Thyroid gland (tissue), 4 donors: ENCODE data around the gene USP3. TPM values are rescaled to one million over a fixed set of nuclear protein-coding genes. Genes with fewer than 3 reads are reported as not detected.

Experiments used
- DNase-seq, 2 donors: peaks; one replicate each; pipeline ENCODE4 v3.0.0-alpha.2; 2019
- H3K27ac ChIP-seq, 3 donors: fragments of 200-600 bp; sonication (generic); 1 replicate in 2 of 3; 2 replicates in 1 of 3; pipeline ENCODE4 v1.5.1; 2016 to 2019; ENCODE audit warnings: mild to moderate bottlenecking in 1 of 3, moderate library complexity in 1 of 3
- H3K27me3 ChIP-seq: fragments of 200-600 bp; sonication (generic); one replicate; pipeline ENCODE4 v1.5.1; 2019
- H3K36me3 ChIP-seq, 2 donors: fragments of 200-600 bp; sonication (generic); one replicate each; pipeline ENCODE4 v1.5.1; 2016 to 2019
- H3K4me1 ChIP-seq, 2 donors: fragments of 200-600 bp; sonication (generic); one replicate each; pipeline ENCODE4 v1.5.1; 2017 to 2019
- H3K4me3 ChIP-seq, 3 donors: fragments of 200-600 bp; sonication (generic); replicated peaks in 1 of 3; 1 replicate in 2 of 3; 2 replicates in 1 of 3; pipeline ENCODE4 v1.5.1; 2016; ENCODE audit warnings: mild to moderate bottlenecking in 1 of 3
- H3K9me3 ChIP-seq: fragments of 200-600 bp; sonication (generic); one replicate; pipeline ENCODE4 v1.5.1; 2017
- CTCF ChIP-seq, 6 experiments: fragments of 200-600 bp in 3 of 6; fragments of 450-650 bp in 3 of 6; sonication (generic) in 3 of 6; IDR thresholded peaks; one replicate each; pipeline ENCODE4 v1.5.1; 2016 to 2019; ENCODE audit warnings: antibody characterized with exemption in 6 of 6, mild to moderate bottlenecking in 2 of 6, inconsistent platforms in 1 of 6, moderate library complexity in 1 of 6
- POLR2A ChIP-seq, 2 donors: fragments of 450-650 bp; IDR thresholded peaks; one replicate each; pipeline ENCODE4 v1.6.1; 2017; ENCODE audit warnings: antibody characterized with exemption in 2 of 2, mild to moderate bottlenecking in 2 of 2, moderate library complexity in 1 of 2
- WGBS, 2 donors: methylation state at CpG; one replicate each; pipeline ENCODE4 v1.1.5; 2017; 5-methylcytosine and 5-hydroxymethylcytosine counted together
- intact Hi-C: fragments of 100-400 bp; cut with DNase I; formaldehyde crosslinking; loops from one replicate; pipeline ENCODE4 v1.15.1; 2023
- total RNA-seq, 4 donors: library from RNA; depleted of rRNA; stranded (reverse); fragments of >200 nt; gene quantifications; one replicate each; pipeline ENCODE4 v1.2.3, GENCODE V29; 2016

Gene USP3
- total RNA-seq, 4 donors from 2014 or later = 42.9 to 82.2 (median 53.7) TPM

DNA sequence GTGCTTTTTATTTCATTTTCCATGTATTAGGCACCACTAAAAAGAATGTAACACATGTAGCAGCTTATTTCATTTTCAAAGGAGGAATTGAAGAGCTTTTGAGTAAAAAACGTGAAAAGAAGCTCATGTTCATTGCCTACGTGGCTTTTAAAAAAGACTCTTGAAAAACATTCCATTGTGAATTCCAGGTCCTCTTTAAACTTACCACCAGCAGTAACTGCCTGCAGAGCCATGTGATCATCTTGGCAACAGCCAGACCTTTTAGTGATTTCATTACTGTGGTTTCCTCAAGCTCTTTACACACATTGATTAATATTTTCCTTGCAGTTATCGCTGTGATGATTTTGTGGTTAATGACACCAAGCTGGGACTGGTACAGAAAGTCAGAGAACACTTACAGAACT lies 49.0 kb downstream of the USP3 start:
- Histone ChIP-seq H3K36me3 (peaks cover 7 to 9% of the 10 kb centered on the region in 2 donors), H3K4me3 (no peak overlapping the region), H3K4me1 (peaks cover 26 to 30% of the 10 kb centered on the region in 2 donors), H3K9me3 (no peaks in the 10 kb centered on the region), H3K27me3 (no peaks in the 10 kb centered on the region), H3K27ac (peak overlapping the region; percentile 83 to 96 (median 91))
- intact Hi-C loops = loop anchor here (10.0 kb wide), 1 partner anchor 49 kb away; the partner anchor contains the start of gene USP3
- TF ChIP-seq POLR2A (IDR thresholded peaks at IDR 0.05) (peak in 1 of 2 donors; percentile 28), CTCF (IDR thresholded peaks at IDR 0.05) (no peak)
- peak; percentile 67 for DNase-seq
- 6 to 10% methylated on average over 3 of the region's 3 CpGs for WGBS, 2 donors

DNA sequence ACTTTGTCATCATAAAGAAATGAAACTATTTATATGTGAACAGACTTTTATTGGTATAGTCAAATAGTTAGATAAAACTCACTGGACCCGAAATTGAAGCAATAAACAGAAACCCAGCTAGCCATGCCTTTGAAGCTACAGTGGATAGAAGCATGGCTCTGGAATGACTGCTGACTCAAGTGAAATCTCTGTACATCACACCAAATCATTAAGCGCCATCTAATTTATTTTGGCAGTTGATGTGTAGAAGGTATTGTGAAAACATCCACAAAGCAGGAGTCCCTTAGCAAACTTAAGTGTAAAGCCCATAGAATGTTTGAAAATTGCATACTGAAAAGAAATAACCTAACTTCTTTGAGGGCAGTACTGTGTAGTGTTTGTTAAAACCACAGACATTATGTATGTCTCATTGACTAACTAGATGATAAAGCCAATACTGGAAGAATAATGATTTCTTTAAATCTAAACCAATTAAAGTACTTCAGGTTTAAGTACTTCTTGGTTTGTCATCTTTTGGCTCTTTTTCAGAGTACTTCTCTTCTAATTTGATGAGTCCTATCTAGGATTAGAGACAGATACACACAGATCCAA lies 50.0 kb downstream of the USP3 start:
- H3K36me3 ChIP-seq = peaks cover 7 to 9% of the 10 kb centered on the region in 2 donors
- TF ChIP-seq POLR2A (IDR thresholded peaks at IDR 0.05) = no peak
- TF ChIP-seq CTCF (IDR thresholded peaks at IDR 0.05) = no peak
- no peaks in the 10 kb centered on the region for H3K9me3 ChIP-seq
- 94 to 96% methylated on average over 2 of the region's 2 CpGs for WGBS, 2 donors
- no peak overlapping the region for H3K4me3 ChIP-seq
- no peak for DNase-seq
- H3K27ac ChIP-seq = peak overlapping the region in 2 of 3 donors; percentile 83 to 91
- H3K27me3 ChIP-seq = no peaks in the 10 kb centered on the region
- intact Hi-C loops = loop anchor here (10.0 kb wide), 1 partner anchor 50 kb away; the partner anchor contains the start of gene USP3
- H3K4me1 ChIP-seq = peaks cover 26 to 30% of the 10 kb centered on the region in 2 donors

DNA sequence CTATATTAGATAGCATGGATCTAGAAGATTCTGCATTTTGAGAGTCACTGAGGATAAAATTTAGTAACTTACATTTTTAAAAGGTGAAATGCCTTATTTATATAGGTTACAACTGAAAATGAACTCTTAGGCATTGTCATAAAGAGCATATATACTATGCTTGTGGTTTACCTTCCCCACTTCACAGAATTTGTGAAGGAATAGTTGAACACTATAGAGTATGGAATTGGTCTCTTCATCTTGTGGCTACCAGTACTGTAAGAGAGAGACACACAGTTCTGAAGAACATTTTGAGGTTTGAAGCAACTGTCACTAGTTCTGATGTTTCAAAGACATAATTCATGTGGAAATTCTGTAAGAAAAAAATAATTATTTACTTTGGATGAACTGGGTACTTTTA lies 51.1 kb downstream of the USP3 start:
- Histone ChIP-seq H3K9me3 (no peaks in the 10 kb centered on the region), H3K27ac (no peak overlapping the region), H3K27me3 (no peaks in the 10 kb centered on the region), H3K4me1 (peaks cover 26 to 30% of the 10 kb centered on the region in 2 donors), H3K4me3 (no peak overlapping the region), H3K36me3 (peaks cover 9% of the 10 kb centered on the region in 2 donors)
- DNase-seq = no peak
- TF ChIP-seq CTCF (IDR thresholded peaks at IDR 0.05) = no peak
- TF ChIP-seq POLR2A (IDR thresholded peaks at IDR 0.05) = no peak
- intact Hi-C loops = loop anchor here (10.0 kb wide), 1 partner anchor 51 kb away; the partner anchor contains the start of gene USP3

DNA sequence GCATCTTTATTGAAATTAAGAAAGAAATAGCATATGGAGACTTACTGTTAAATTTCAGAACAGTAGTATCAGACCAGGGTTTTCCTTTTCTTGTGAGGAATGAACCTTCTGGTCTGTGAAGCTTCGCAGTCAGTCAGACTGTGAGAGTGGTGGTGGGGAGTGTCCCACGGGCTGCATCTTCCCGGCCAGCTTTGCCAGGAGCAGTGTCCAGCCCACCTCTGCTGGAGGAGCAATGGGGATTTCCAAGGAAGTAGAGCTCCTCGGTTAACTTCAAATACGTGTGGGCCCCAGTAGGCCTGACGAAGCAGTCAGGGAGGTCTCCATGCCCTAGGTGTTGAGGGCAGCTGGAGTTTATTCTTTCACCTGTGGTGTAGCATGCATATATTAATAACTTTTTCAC lies 51.9 kb downstream of the USP3 start:
- intact Hi-C loops = loop anchor here (10.0 kb wide), 1 partner anchor 51 kb away; the partner anchor contains the start of gene USP3
- no peak for DNase-seq
- Histone ChIP-seq H3K4me1 (peaks cover 25 to 30% of the 10 kb centered on the region in 2 donors), H3K27me3 (no peaks in the 10 kb centered on the region), H3K4me3 (no peak overlapping the region), H3K27ac (no peak overlapping the region), H3K9me3 (no peaks in the 10 kb centered on the region), H3K36me3 (peaks cover 9% of the 10 kb centered on the region in 2 donors)
- 74 to 81% methylated on average over 6 of the region's 6 CpGs for WGBS, 2 donors
- TF ChIP-seq CTCF (IDR thresholded peaks at IDR 0.05) (no peak), POLR2A (IDR thresholded peaks at IDR 0.05) (no peak)

GRCh38 chr15:63556736-63557135 lies 52.3 kb downstream of the USP3 start:
- no peak overlapping the region for H3K4me3 ChIP-seq
- no peaks in the 10 kb centered on the region for H3K27me3 ChIP-seq
- H3K4me1 ChIP-seq = peaks cover 20 to 25% of the 10 kb centered on the region in 2 donors
- peaks cover 9% of the 10 kb centered on the region in 2 donors for H3K36me3 ChIP-seq
- no peaks in the 10 kb centered on the region for H3K9me3 ChIP-seq
- DNase-seq = no peak
- WGBS, 2 donors = 95 to 98% methylated on average over 7 of the region's 7 CpGs
- intact Hi-C loops = loop anchor here (10.0 kb wide), 1 partner anchor 52 kb away; the partner anchor contains the start of gene USP3
- no peak for TF ChIP-seq POLR2A (IDR thresholded peaks at IDR 0.05)
- no peak for TF ChIP-seq CTCF (IDR thresholded peaks at IDR 0.05)
- H3K27ac ChIP-seq = no peak overlapping the region
